ENCODE measurements around the gene UBE2E1.

DNA sequence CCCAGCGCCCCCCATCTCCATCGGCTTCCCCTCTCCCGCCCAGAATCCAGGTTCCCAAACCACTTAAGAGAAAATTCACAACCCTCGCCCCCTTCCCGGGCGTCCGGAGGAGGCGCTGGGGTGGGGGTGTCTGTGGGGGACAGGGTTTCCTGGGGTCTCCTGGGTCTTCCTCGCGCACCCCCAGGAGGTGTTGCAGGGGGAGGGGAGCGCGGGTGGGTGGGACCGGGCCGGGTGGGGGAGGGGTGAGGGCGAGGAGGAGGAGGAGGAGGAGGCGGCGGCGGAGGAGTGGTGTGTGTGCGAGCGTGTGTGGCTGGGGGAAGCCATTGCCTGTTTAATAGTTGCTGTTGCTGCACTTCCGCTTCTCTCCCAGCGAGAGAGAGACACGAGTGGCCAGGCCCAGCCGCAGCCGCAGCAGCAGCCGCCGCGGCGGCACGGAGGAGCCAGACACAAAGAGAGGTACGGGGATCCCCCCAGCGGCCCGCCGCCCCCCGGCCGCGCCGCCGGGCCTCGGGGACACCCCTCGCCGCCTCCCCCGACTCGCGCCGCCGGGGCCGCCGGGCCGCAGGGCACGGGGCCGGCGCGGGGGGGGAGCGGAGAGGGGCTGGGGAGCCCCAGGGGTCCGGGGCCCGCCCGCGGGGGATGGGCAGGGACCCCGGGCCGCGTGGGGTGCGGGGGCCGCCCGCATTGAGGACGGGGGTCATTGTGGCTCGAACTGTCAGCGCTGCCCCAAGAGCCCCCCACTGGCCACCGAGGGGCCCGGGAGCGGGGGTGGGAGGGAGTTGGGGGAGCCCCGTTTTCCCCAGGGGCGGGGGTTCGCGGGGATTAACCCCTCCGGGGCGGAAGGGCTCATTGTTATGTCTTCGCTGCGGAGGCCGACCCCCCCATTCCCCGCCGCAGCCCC lies at the start of gene UBE2E1:
- no peak for TF ChIP-seq POLR2A (IDR thresholded peaks at IDR 0.05)
- TF ChIP-seq, protein P1, sequence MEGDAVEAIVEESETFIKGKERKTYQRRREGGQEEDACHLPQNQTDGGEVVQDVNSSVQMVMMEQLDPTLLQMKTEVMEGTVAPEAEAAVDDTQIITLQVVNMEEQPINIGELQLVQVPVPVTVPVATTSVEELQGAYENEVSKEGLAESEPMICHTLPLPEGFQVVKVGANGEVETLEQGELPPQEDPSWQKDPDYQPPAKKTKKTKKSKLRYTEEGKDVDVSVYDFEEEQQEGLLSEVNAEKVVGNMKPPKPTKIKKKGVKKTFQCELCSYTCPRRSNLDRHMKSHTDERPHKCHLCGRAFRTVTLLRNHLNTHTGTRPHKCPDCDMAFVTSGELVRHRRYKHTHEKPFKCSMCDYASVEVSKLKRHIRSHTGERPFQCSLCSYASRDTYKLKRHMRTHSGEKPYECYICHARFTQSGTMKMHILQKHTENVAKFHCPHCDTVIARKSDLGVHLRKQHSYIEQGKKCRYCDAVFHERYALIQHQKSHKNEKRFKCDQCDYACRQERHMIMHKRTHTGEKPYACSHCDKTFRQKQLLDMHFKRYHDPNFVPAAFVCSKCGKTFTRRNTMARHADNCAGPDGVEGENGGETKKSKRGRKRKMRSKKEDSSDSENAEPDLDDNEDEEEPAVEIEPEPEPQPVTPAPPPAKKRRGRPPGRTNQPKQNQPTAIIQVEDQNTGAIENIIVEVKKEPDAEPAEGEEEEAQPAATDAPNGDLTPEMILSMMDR (IDR thresholded peaks at IDR 0.05) = no peak
